Measurements from ENCODE around the gene C20orf204. TPM values are rescaled to one million over a fixed set of nuclear protein-coding genes. Genes with fewer than 3 reads are reported as not detected.

C20orf204 gene
- total RNA-seq, 2 donors from 2014 or later, result 4.0 to 4.1 TPM

DNA sequence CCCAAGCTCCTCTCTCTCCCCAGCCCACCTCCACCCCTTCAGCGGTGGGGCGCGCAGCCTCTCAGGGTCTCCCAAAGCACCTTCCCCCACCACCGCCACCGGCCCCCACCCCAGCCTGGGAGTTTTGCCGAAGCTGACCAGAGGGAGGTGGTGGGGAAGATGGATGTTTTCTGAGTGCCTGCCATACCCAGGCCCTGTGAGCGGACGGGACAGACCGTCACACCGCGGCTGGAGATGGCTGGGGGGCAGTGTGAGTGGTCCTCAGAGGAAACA is 5.7 kb downstream of the C20orf204 start:
- Histone ChIP-seq H3K4me1 (ENCODE audit: control insufficient read depth, insufficient read depth, low read length) (peaks cover 16% of the 10 kb centered on the region), H3K4me3 (ENCODE audit: low read length) (peak overlapping the region; percentile 23), H3K27ac (ENCODE audit: low read depth, low read length) (no peak overlapping the region), H3K27me3 (ENCODE audit: control insufficient read depth, insufficient read depth, low read length, poor library complexity, severe bottlenecking) (peaks cover 45% of the 10 kb centered on the region), H3K9me3 (ENCODE audit: control insufficient read depth, low read length) (no peaks in the 10 kb centered on the region), H3K36me3 (ENCODE audit: control insufficient read depth, insufficient read depth, low read length) (no peaks in the 10 kb centered on the region), H3K9ac (ENCODE audit: extremely low read depth, low read length, poor library complexity, severe bottlenecking) (no peak overlapping the region)
- peaks cover 48% of the 10 kb centered on the region for H3K27me3 Mint-ChIP-seq (ENCODE audit: insufficient read depth)
- no peak for DNase-seq
- TF ChIP-seq, protein P1, sequence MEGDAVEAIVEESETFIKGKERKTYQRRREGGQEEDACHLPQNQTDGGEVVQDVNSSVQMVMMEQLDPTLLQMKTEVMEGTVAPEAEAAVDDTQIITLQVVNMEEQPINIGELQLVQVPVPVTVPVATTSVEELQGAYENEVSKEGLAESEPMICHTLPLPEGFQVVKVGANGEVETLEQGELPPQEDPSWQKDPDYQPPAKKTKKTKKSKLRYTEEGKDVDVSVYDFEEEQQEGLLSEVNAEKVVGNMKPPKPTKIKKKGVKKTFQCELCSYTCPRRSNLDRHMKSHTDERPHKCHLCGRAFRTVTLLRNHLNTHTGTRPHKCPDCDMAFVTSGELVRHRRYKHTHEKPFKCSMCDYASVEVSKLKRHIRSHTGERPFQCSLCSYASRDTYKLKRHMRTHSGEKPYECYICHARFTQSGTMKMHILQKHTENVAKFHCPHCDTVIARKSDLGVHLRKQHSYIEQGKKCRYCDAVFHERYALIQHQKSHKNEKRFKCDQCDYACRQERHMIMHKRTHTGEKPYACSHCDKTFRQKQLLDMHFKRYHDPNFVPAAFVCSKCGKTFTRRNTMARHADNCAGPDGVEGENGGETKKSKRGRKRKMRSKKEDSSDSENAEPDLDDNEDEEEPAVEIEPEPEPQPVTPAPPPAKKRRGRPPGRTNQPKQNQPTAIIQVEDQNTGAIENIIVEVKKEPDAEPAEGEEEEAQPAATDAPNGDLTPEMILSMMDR (conservative IDR thresholded peaks at IDR 0.05), result no peak
- H3K4me1 Mint-ChIP-seq, result peaks cover 14% of the 10 kb centered on the region
- no peaks in the 10 kb centered on the region for H3K9me3 Mint-ChIP-seq
- no peaks in the 10 kb centered on the region for H3K36me3 Mint-ChIP-seq (ENCODE audit: low read depth)
- 27 to 67% methylated on average over 2 to 6 of the region's 11 CpGs for WGBS, 2 experiments (ENCODE audit: insufficient coverage in 1 of 2, insufficient read length in 1 of 2)
- H3K27ac Mint-ChIP-seq, result no peak overlapping the region
- H3K4me3 Mint-ChIP-seq, result peak overlapping the region; percentile 46

DNA sequence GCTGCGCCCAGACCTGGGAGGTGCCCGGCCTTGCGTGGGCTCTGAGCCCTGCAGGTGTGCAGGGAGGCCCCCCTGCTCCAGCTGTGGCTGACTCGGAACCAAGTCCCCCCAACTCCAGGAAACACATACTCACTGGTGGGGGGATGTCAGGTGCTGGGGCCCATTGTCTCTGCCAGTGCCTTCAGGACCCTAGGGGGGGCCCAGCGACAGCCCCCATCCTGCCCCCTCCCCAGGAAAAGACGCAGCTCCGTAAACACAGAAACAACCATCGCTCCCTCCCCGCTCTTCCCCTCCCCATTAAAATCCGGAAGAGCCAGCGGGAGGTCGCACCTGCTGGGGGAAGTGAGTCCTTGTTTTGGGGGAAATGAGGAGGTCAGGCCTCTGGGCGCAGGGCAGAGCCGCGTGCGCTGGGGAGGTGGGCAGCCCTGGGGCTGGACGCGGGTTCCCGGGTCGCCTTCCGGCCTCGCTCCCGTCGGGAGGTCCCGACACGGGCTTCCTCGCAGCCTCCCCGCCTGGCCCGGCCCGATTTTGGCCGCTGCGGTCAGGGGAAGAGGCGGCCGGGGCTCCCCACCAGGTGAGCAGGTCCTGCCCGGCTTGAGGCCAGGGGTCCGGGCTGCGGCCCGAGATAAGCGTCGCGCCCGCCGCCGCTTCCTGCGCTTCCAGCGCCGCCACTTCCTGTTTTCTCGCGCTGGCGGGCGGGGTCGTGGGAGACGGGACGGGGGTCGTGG is 6.2 kb downstream of the C20orf204 start:
- Histone ChIP-seq H3K36me3 (ENCODE audit: control insufficient read depth, insufficient read depth, low read length) (no peaks in the 10 kb centered on the region), H3K9me3 (ENCODE audit: control insufficient read depth, low read length) (no peaks in the 10 kb centered on the region), H3K27ac (ENCODE audit: low read depth, low read length) (no peak overlapping the region), H3K4me3 (ENCODE audit: low read length) (peak overlapping the region; percentile 23), H3K27me3 (ENCODE audit: control insufficient read depth, insufficient read depth, low read length, poor library complexity, severe bottlenecking) (peaks cover 50% of the 10 kb centered on the region), H3K9ac (ENCODE audit: extremely low read depth, low read length, poor library complexity, severe bottlenecking) (no peak overlapping the region), H3K4me1 (ENCODE audit: control insufficient read depth, insufficient read depth, low read length) (peaks cover 16% of the 10 kb centered on the region)
- TF ChIP-seq, protein P1 (conservative IDR thresholded peaks at IDR 0.05), result no peak
- DNase-seq, result no peak
- peaks cover 14% of the 10 kb centered on the region for H3K4me1 Mint-ChIP-seq
- H3K27me3 Mint-ChIP-seq (ENCODE audit: insufficient read depth), result peaks cover 53% of the 10 kb centered on the region
- WGBS, 2 experiments (ENCODE audit: insufficient coverage in 1 of 2, insufficient read length in 1 of 2), result 18 to 19% methylated on average over 23 to 46 of the region's 55 CpGs
- no peak overlapping the region for H3K27ac Mint-ChIP-seq
- H3K4me3 Mint-ChIP-seq, result peak overlapping the region; percentile 46
- no peaks in the 10 kb centered on the region for H3K36me3 Mint-ChIP-seq (ENCODE audit: low read depth)
- no peaks in the 10 kb centered on the region for H3K9me3 Mint-ChIP-seq

DNA sequence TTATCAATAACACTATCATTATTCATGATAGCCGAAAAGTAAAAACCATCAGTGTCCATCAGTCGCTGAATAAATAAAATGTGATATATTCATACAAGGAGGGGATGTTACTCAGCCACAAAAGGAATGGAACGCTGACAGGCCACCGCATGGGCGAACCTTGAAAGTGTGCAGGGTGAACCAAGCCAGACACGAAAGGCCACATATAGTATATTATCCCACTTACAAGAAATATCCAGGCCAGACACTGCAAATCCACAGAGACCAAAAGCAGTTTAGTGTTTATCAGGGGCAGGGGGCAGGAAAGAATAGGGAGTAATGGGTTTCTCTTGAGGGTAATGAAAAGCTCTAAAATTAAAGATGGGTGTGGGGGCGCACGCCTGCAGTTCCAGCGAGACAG is 7.8 kb downstream of the C20orf204 start:
- WGBS, 2 experiments (ENCODE audit: insufficient coverage in 1 of 2, insufficient read length in 1 of 2), result 96% methylated on average over 9 of the region's 9 CpGs; no CpG with 5 or more reads in 1 of the 2 experiments
- H3K9me3 Mint-ChIP-seq, result no peaks in the 10 kb centered on the region
- Histone ChIP-seq H3K9ac (ENCODE audit: extremely low read depth, low read length, poor library complexity, severe bottlenecking) (no peak overlapping the region), H3K4me3 (ENCODE audit: low read length) (no peak overlapping the region), H3K27me3 (ENCODE audit: control insufficient read depth, insufficient read depth, low read length, poor library complexity, severe bottlenecking) (peaks cover 58% of the 10 kb centered on the region), H3K36me3 (ENCODE audit: control insufficient read depth, insufficient read depth, low read length) (no peaks in the 10 kb centered on the region), H3K4me1 (ENCODE audit: control insufficient read depth, insufficient read depth, low read length) (peaks cover 16% of the 10 kb centered on the region), H3K27ac (ENCODE audit: low read depth, low read length) (no peak overlapping the region), H3K9me3 (ENCODE audit: control insufficient read depth, low read length) (no peaks in the 10 kb centered on the region)
- H3K27ac Mint-ChIP-seq, result no peak overlapping the region
- DNase-seq, result no peak
- H3K4me1 Mint-ChIP-seq, result peaks cover 12% of the 10 kb centered on the region
- H3K27me3 Mint-ChIP-seq (ENCODE audit: insufficient read depth), result peaks cover 57% of the 10 kb centered on the region
- no peaks in the 10 kb centered on the region for H3K36me3 Mint-ChIP-seq (ENCODE audit: low read depth)
- TF ChIP-seq, protein P1 (conservative IDR thresholded peaks at IDR 0.05), result no peak
- no peak overlapping the region for H3K4me3 Mint-ChIP-seq
